ENCODE measurements around the gene NPHP4. TPM values are rescaled to one million over a fixed set of nuclear protein-coding genes. Genes with fewer than 3 reads are reported as not detected.
A peak's percentile ranks its signal among the peaks of the same experiment; 100 is the strongest.

NPHP4 gene
- total and polyA plus RNA-seq, 9 of the 15 experiments (the other 6 are each of a cell fraction or from before 2014, with no cell fraction given), result 0.52 to 26.2 (median 6.7) TPM

GRCh38 chr1:5917591-5918274 is 74.5 kb downstream of the NPHP4 start (continued):
- TF ChIP-seq REST (IDR thresholded peaks at IDR 0.05; ENCODE audit: borderline replicate concordance) (peak; percentile 86), REST (CRISPR knock-in tag; IDR thresholded peaks at IDR 0.05; ENCODE audit: low read depth) (no peak), MTA3 (IDR thresholded peaks at IDR 0.05; ENCODE audit: borderline replicate concordance) (peak; percentile 90), ZNF764 (CRISPR knock-in tag; IDR thresholded peaks at IDR 0.05; ENCODE audit: low read depth) (no peak), MAFK (IDR thresholded peaks at IDR 0.05; ENCODE audit: low read length) (peak; percentile 64; the same call in 1 of the 2 replicates), VEZF1 (CRISPR knock-in tag; IDR thresholded peaks at IDR 0.05) (peak; percentile 96), RBBP5 (IDR thresholded peaks at IDR 0.05; ENCODE audit: borderline replicate concordance, insufficient read depth, low read length, poor library complexity, severe bottlenecking) (peak; percentile 39), PURB (CRISPR knock-in tag; IDR thresholded peaks at IDR 0.05; ENCODE audit: low read depth) (no peak), ZSCAN29 (IDR thresholded peaks at IDR 0.05) (no peak), DPF2 (IDR thresholded peaks at IDR 0.05) (peak; percentile 92), NRF1 (conservative IDR thresholded peaks at IDR 0.05 in 1 of 2, IDR thresholded peaks at IDR 0.05 in 1 of 2) (peak; percentile 80 to 84), TCF15 (CRISPR knock-in tag; IDR thresholded peaks at IDR 0.05) (no peak), FOXK2 (conservative IDR thresholded peaks at IDR 0.05 in 1 of 2, IDR thresholded peaks at IDR 0.05 in 1 of 2; ENCODE audit: low read depth in 2 of 2) (peak; percentile 74 to 76), ZNF217 (CRISPR knock-in tag; IDR thresholded peaks at IDR 0.05) (no peak), KLF6 (CRISPR knock-in tag; IDR thresholded peaks at IDR 0.05; ENCODE audit: borderline replicate concordance) (no peak), ZNF586 (CRISPR knock-in tag; conservative IDR thresholded peaks at IDR 0.05) (no peak), YY1 (IDR thresholded peaks at IDR 0.05; ENCODE audit: borderline replicate concordance in 1 of 3, control insufficient read depth in 1 of 3, extremely low read depth in 1 of 3, insufficient read depth in 3 of 3, insufficient read length in 1 of 3, insufficient replicate concordance in 2 of 3, low read depth in 1 of 3, low read length in 2 of 3) (peak; percentile 81 to 98 (median 92))
